Suppressor macrophage treated with lipopolysaccharide for 1 hour (primary cell): ENCODE results near the gene MLPH.

ENCODE experiments used
- DNase-seq, 3 donors: peaks; one replicate each; pipeline ENCODE4 v3.0.0-alpha.2; 2020 to 2022

MLPH gene

DNA sequence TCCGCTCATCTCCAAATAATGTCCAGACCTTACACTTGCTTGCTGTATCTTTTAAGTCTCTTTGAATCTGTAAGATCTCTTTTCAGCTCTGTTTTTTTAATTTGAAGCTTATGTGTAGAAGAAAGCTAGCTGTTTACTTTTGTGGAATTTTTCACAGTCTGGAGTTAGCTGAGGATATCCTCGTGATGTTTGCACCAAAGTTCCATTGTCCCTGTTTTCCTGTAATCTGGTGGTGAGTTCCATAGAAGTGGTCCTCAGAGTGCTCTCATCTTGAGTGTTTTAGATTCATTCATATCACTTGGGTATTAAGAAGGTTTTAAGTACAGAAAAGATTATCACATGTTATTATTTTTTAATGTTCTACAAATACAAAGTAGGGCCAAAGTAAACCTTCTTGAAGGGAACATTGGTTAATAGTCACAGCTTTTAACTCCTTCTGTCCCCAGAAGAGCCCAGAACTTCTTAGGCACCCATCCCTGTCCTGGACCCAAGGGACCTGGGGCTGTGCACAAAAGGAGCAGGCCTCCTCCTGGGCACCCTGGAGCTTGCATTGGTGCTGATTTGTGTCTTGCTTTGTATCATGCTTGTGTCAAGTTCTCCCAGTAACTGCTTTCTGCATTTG is 15.0 kb downstream of the MLPH start:
- DNase-seq = no peak

- peak; percentile 45 to 67 (median 53) for DNase-seq
Measured at GRCh38 chr2:237503201-237503600, 16.1 kb downstream of the MLPH start.

DNA sequence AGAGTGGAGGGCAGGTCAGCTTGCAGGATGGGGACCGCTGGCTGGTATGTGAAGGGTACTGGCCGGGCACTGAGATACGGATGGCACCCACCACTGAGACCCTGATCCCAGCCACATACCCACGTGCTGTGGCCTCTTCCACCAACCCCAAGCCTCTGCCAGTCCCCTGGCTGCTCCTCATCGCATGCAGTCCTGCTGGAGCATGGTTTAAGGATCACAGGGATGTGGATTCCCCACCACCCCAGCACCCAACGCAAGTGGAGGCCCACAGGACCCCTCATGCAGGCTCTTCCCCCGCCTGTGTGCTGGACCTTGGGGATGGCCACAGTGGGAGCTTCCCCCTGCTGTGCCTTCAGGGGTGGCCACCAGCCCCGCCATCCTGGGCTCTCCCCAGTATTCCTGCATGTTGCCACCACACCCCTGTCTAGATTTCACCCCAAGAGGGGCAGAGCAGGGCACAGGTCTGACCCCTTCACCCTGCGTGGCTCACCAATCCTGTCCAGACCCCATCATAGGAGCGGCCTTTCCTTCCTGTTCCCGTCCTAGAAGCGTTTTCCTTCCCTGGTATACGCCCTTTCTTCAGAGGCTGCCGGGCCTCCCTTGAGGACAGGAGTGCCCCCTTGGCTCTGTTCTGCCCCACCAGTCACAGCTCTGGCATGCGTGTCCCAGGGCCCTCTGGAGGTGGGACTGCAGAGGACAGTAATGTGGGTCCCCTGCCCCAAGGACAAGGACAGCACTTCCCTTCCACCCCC is 18.3 kb downstream of the MLPH start:
- no peak for DNase-seq

DNA sequence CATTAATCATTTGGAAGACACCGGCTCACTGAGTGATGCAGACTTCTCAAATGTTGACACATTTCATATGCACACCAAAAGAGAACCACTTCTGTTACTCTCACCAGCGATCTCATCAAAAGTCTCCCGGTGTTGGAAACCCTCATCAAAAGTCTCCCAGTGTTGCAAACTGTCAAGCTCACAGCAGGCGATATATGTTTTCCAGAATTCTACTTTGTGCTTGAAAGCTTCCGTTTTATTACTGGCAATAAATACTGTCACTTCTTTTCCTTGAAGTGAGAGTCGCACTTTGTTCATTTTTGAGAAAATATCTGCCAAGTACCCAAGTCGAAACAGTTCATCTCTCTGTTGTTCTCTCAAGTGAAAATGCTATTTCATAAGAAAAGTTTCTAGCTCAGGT is 20.5 kb downstream of the MLPH start:
- DNase-seq = no peak

DNA sequence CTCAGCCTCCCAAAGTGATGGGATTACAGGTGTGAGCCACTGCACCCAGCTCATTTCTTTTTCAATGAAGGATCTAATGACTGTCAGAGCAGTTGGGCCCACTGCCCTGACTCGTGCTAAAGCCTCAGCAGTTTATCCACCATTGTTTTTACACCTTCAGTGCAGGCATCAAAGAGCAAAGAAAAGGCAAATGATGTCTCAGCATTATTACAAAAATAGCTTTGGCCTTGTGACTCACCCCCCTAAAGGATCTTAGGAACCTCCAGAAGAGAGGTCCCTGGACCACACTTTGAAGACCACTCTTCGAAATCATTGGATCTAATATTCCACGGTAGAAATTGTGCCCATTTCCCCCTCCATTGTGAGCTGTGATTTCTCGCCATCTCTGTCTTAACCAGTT is 21.3 kb downstream of the MLPH start:
- no peak for DNase-seq

GRCh38 chr2:237509151-237509550 is 22.1 kb downstream of the MLPH start:
- DNase-seq = no peak

- DNase-seq = no peak
Measured at GRCh38 chr2:237509905-237510304, 22.9 kb downstream of the MLPH start.

DNA sequence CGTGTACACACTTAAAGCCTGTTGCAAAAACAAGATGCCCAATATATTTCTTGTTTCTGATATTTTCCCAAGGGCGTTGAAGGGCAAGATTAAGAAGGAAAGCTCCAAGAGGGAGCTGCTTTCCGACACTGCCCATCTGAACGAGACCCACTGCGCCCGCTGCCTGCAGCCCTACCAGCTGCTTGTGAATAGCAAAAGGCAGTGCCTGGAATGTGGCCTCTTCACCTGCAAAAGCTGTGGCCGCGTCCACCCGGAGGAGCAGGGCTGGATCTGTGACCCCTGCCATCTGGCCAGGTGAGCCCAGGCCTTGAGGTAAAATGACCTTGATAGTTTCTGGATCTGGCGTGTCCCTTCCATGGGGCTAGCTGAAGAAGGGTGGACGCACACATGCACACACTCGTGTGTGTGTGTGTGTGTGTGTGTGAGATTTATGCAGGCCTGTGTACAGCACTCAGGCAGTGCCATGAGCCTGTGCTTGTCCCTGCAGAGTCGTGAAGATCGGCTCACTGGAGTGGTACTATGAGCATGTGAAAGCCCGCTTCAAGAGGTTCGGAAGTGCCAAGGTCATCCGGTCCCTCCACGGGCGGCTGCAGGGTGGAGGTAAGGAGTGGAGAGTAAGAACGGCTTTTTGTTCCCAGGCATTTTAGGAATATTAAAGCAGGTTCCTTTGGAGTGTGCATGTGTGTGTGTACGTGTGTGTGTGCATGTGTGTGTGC is 23.6 kb downstream of the MLPH start:
- no peak for DNase-seq

DNA sequence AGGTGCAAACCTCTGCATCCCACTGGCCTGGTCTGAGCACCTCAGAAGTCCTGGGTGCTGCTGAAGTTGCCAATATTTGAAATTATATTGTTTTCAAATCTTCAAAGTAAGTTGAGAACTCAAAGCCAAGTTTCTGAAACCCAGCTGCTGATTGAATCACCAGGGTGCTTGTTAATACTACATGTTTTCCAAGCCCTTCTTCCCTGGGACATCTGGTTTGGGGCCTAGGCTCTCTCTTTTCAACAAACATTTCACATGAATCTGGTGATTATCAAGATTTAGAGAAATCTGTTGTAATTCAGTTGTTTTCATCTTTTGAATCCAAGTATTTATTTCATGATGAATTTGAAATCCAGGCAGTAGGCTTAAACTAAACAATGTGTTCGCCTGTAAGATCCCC is 24.4 kb downstream of the MLPH start:
- no peak for DNase-seq

GRCh38 chr2:237511885-237512405 is 24.9 kb downstream of the MLPH start:
- no peak for DNase-seq

- DNase-seq = peak; percentile 86 to 91 (median 89)
Measured at GRCh38 chr2:237512774-237513466, 25.9 kb downstream of the MLPH start.

GRCh38 chr2:237513693-237514092 is 26.6 kb downstream of the MLPH start:
- no peak for DNase-seq

DNA sequence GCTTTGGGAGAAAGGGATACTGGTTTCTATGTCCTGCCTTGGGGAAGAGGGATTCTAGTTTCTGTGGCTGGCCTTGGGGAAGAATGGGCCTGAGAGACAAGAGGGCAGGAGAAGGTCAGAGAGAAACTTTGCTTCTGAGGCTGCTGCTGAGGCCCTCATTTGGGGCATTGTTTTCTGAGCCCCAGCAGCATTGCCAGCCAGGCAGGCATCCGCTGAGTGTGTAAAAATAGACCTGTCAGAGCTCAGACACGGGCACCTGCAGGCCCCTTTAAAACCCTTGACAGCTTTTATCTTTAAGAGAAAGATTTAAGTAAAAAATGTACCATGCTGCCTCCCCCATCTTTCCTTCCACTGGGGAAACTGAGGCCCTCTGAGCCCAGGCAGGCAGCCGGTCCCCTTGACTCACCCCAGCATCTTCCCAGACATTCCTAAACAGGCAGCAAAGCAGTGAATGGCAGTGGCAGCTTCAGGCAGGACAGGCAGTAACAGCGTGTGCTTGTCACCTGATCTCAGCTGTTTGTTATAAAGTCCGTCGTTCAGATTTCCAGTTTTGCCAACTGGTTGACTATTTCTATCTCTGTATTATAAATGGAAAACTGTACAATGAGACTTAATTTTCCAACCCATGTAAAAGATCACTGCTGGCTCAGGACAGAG is 27.6 kb downstream of the MLPH start:
- no peak for DNase-seq

GRCh38 chr2:237515166-237515565 is 28.1 kb downstream of the MLPH start:
- DNase-seq = no peak

GRCh38 chr2:237515621-237516275 is 28.7 kb downstream of the MLPH start:
- DNase-seq = no peak

- no peak for DNase-seq
Measured at GRCh38 chr2:237517163-237517562, 30.1 kb downstream of the MLPH start.

DNA sequence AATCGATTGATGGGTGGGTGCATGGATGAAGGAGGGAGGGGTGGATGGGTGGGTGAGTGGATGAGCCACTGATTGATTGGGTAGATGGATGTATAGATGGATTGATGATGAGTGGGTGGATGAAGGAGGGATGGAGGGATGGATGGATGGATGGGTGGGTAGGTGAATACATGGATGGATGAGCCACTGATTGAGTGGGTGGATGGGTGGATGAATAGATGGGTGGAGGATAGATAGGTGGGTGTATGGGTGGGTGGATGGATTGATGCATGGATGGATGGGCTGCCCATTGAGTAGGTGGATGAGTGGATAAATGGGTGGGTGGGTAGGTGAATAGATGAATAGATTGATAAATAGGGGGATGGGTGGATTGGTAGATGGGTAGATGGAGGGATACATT is 30.9 kb downstream of the MLPH start:
- no peak for DNase-seq

DNA sequence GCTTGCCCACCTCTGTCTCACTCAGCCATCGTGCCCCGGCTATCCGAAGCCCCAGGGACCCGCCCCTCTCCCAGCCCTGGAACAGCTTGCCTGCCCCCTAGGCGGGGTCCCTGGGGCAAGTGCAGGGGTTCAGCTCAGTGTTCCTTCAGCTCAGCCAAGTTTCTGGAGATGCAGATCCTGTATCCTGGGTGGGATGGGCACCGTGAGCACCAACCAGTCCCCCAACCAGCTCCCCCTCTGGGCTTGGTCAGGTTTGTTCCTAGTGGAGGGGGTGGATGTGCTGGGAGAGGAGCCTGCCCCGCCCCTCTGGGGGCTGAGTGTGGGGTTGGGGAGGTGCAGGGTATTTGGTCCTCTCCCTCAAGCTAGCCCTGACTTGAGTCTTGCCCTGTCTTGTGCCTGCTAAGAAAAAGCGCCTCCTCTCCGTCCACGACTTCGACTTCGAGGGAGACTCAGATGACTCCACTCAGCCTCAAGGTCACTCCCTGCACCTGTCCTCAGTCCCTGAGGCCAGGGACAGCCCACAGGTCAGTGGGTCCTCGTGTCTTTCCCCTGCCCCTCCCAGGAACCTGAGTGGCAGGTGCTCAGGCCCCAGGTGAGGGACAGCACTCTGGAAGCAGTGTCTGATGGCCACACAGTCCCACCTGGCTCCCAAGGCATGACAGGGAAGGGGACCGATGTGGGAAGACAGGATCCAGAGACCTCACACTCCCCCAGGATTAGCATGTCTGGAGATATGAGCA is 32.6 kb downstream of the MLPH start:
- DNase-seq = no peak

DNA sequence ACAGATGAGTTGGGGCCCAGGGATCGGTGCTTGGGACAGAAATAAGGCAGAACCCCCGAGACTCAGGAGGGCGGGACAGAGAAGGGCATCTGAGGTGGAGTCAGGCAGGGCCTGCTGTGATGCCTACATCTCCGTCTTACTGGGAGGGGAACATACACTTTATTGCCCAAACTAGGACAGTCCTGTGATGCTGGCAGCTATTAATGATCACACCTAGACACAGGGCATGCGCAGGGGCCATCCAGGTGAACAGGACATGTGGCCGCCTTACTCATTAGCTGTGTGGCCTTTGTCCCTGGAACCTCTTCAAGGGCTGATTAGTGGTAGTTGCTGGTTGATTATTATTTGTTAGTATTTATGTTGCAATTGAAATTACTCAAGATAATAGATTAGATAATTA is 33.2 kb downstream of the MLPH start:
- no peak for DNase-seq

- no peak for DNase-seq
Measured at GRCh38 chr2:237524631-237525030, 37.6 kb downstream of the MLPH start.

- no peak for DNase-seq
Measured at GRCh38 chr2:237525559-237526157, 38.6 kb downstream of the MLPH start.
